Gastrocnemius medialis (tissue), 4 donors: Measurements from ENCODE around the gene GFRA1. TPM values are rescaled to one million over a fixed set of nuclear protein-coding genes. Genes with fewer than 3 reads are reported as not detected.

Experiments used
- ATAC-seq, 2 donors: fragments of 150-250 bp; one replicate each; pipeline ENCODE4 v1.9.1; 2016
- DNase-seq, 2 donors: peaks; one replicate each; pipeline ENCODE4 v3.0.0-alpha.2; 2019
- H3K27ac ChIP-seq, 4 donors: fragments of 200-600 bp; sonication (generic); 1 replicate in 1 of 4; 2 replicates in 3 of 4; pipeline ENCODE4 v1.5.1; 2016 to 2018; ENCODE audit warnings: mild to moderate bottlenecking in 2 of 4, moderate library complexity in 1 of 4
- H3K27me3 ChIP-seq, 3 donors: fragments of 200-600 bp; sonication (generic) in 2 of 3; 1 replicate in 1 of 3; 2 replicates in 2 of 3; pipeline versions ENCODE4 v1.5.1 to v1.6.0; 2016 to 2019; ENCODE audit warnings: mild to moderate bottlenecking in 1 of 3, moderate library complexity in 1 of 3
- H3K36me3 ChIP-seq, 2 donors: fragments of 200-600 bp; sonication (generic) in 1 of 2; one replicate each; pipeline ENCODE4 v1.5.1; 2017 to 2018
- H3K4me1 ChIP-seq, 2 donors: fragments of 200-600 bp; sonication (generic) in 1 of 2; one replicate each; pipeline ENCODE4 v1.5.1; 2016 to 2017; ENCODE audit warnings: mild to moderate bottlenecking in 2 of 2
- H3K4me3 ChIP-seq, 4 donors: fragments of 200-600 bp; sonication (generic) in 3 of 4; 1 replicate in 1 of 4; 2 replicates in 3 of 4; pipeline ENCODE4 v1.5.1; 2016 to 2019; ENCODE audit warnings: mild to moderate bottlenecking in 2 of 4
- H3K9me3 ChIP-seq, 3 donors: fragments of 200-600 bp; sonication (generic) in 2 of 3; 1 replicate in 1 of 3; 2 replicates in 2 of 3; pipeline ENCODE4 v1.5.1; 2016 to 2019
- CTCF ChIP-seq, 5 experiments: fragments of 450-650 bp in 3 of 5; fragments of 200-600 bp in 2 of 5; sonication (generic) in 2 of 5; IDR thresholded peaks in 4 of 5; conservative IDR thresholded peaks in 1 of 5; 1 replicate in 4 of 5; 2 replicates in 1 of 5; pipeline ENCODE4 v1.5.1; 2016 to 2019; ENCODE audit warnings: antibody characterized with exemption in 5 of 5, mild to moderate bottlenecking in 3 of 5, moderate library complexity in 3 of 5
- POLR2A ChIP-seq, 2 donors: fragments of 450-650 bp; IDR thresholded peaks; one replicate each; pipeline ENCODE4 v1.6.1; 2017; ENCODE audit warnings: antibody characterized with exemption in 2 of 2, mild to moderate bottlenecking in 2 of 2, moderate library complexity in 2 of 2
- in situ Hi-C, 4 donors: fragments of 200-750 bp; cut with MboI; loops; one replicate each; pipeline versions ENCODE4 v1.15.0 to v1.8.0; 2017; ENCODE audit warnings: low sequenced_read_pairs in 4 of 4
- intact Hi-C: fragments of 100-400 bp; cut with DNase I; formaldehyde crosslinking; loops from one replicate; pipeline ENCODE4 v1.15.1; 2023; ENCODE audit warnings: low total_unique reads
- total RNA-seq, 4 donors: library from RNA; depleted of rRNA; stranded (reverse); fragments of >200 nt; gene quantifications; one replicate each; pipeline versions ENCODE4 v1.1.0 to v1.2.3, GENCODE V29; 2016

GFRA1 gene
- total RNA-seq: 10 to 100 TPM; 21.2 to 34.2 (median 25.2) TPM

GRCh38 chr10:116272440-116273283 is at the start of gene GFRA1:
Gene GFRA1 (minus strand): TSS chr10:116273206. CDS start chr10:116272029, 1,177 bp downstream.
- H3K27me3 ChIP-seq: peaks cover 22 to 61% (median 56%) of the 10 kb centered on the region in 3 donors
- intact Hi-C loops: no loop called here
- H3K27ac ChIP-seq: peak within 1 kb of the TSS; percentile 41 to 59 (median 51)
- TF ChIP-seq POLR2A (IDR thresholded peaks at IDR 0.05) (no peak), CTCF (IDR thresholded peaks at IDR 0.05 in 4 of 5, conservative IDR thresholded peaks at IDR 0.05 in 1 of 5) (no peak)
- H3K36me3 ChIP-seq: no peaks in the 10 kb centered on the region
- in situ Hi-C loops: no loop called here
- DNase-seq: no peak
- no peaks in the 10 kb centered on the region for H3K9me3 ChIP-seq
- H3K4me3 ChIP-seq: peak within 1 kb of the TSS; percentile 56 to 66 (median 59)
- ATAC-seq: peak in 1 of 2 donors; percentile 2
- peaks cover 20 to 21% of the 10 kb centered on the region in 2 donors for H3K4me1 ChIP-seq

- in situ Hi-C loops (no loop called here), intact Hi-C loops (no loop called here)
- ATAC-seq (no peak), DNase-seq (no peak)
- no peaks in the 10 kb centered on the region for H3K4me1 ChIP-seq
- no peak overlapping the region for H3K27ac ChIP-seq
- no peaks in the 10 kb centered on the region for H3K27me3 ChIP-seq
- H3K4me3 ChIP-seq: no peak overlapping the region
- no peaks in the 10 kb centered on the region for H3K36me3 ChIP-seq
- no peak for TF ChIP-seq CTCF (IDR thresholded peaks at IDR 0.05 in 4 of 5, conservative IDR thresholded peaks at IDR 0.05 in 1 of 5)
- TF ChIP-seq POLR2A (IDR thresholded peaks at IDR 0.05): no peak
- no peaks in the 10 kb centered on the region for H3K9me3 ChIP-seq
Measured at GRCh38 chr10:116316503-116316902, 43.5 kb upstream of the GFRA1 start.

- in situ Hi-C loops: no loop called here
- no peak overlapping the region for H3K27ac ChIP-seq
- no peak for TF ChIP-seq POLR2A (IDR thresholded peaks at IDR 0.05)
- TF ChIP-seq CTCF (IDR thresholded peaks at IDR 0.05 in 4 of 5, conservative IDR thresholded peaks at IDR 0.05 in 1 of 5): no peak
Measured at GRCh38 chr10:116312548-116312947, 39.5 kb upstream of the GFRA1 start.

GRCh38 chr10:116311706-116312490 is 38.9 kb upstream of the GFRA1 start:
- H3K36me3 ChIP-seq: no peaks in the 10 kb centered on the region
- ATAC-seq: peak in 1 of 2 donors; percentile 33
- no peak overlapping the region for H3K27ac ChIP-seq
- H3K9me3 ChIP-seq: no peaks in the 10 kb centered on the region
- in situ Hi-C loops (no loop called here), intact Hi-C loops (no loop called here)
- no peak overlapping the region for H3K4me3 ChIP-seq
- H3K27me3 ChIP-seq: no peaks in the 10 kb centered on the region
- TF ChIP-seq CTCF (IDR thresholded peaks at IDR 0.05 in 4 of 5, conservative IDR thresholded peaks at IDR 0.05 in 1 of 5): no peak
- no peaks in the 10 kb centered on the region for H3K4me1 ChIP-seq
- DNase-seq: no peak

More at GRCh38 chr10:116312548-116312947, 39.5 kb upstream of the GFRA1 start:
- Histone ChIP-seq H3K4me1 (no peaks in the 10 kb centered on the region), H3K4me3 (no peak overlapping the region), H3K27me3 (no peaks in the 10 kb centered on the region), H3K36me3 (no peaks in the 10 kb centered on the region), H3K9me3 (no peaks in the 10 kb centered on the region)
- no peak for DNase-seq
- ATAC-seq: no peak
- intact Hi-C loops: no loop called here
